Tibial nerve (tissue), 4 donors: ENCODE data around the gene ARID1B. TPM values are rescaled to one million over a fixed set of nuclear protein-coding genes. Genes with fewer than 3 reads are reported as not detected.

ENCODE experiments used
- DNase-seq, 2 donors: peaks; one replicate each; pipeline ENCODE4 v3.0.0-alpha.2; 2019; ENCODE audit warnings: low spot score in 2 of 2
- H3K27ac ChIP-seq, 4 donors: fragments of 200-600 bp; sonication (generic) in 3 of 4; one replicate each; pipeline ENCODE4 v1.5.1; 2017 to 2019; ENCODE audit warnings: mild to moderate bottlenecking in 1 of 4
- H3K27me3 ChIP-seq, 2 donors: fragments of 200-600 bp; sonication (generic) in 1 of 2; one replicate each; pipeline versions ENCODE4 v1.5.1 to v1.6.0; 2017 to 2019
- H3K36me3 ChIP-seq, 3 donors: fragments of 200-600 bp; sonication (generic); one replicate each; pipeline ENCODE4 v1.5.1; 2018 to 2019
- H3K4me1 ChIP-seq, 4 donors: fragments of 200-600 bp; sonication (generic) in 3 of 4; one replicate each; pipeline ENCODE4 v1.5.1; 2017 to 2019
- H3K4me3 ChIP-seq, 4 donors: fragments of 200-600 bp; sonication (generic) in 3 of 4; one replicate each; pipeline ENCODE4 v1.5.1; 2017 to 2019; ENCODE audit warnings: mild to moderate bottlenecking in 1 of 4, moderate library complexity in 1 of 4
- H3K9me3 ChIP-seq, 4 donors: fragments of 200-600 bp; sonication (generic) in 3 of 4; one replicate each; pipeline ENCODE4 v1.5.1; 2017 to 2019
- CTCF ChIP-seq, 5 experiments: fragments of 200-600 bp in 3 of 5; fragments of 450-650 bp in 2 of 5; sonication (generic) in 3 of 5; IDR thresholded peaks; one replicate each; pipeline ENCODE4 v1.5.1; 2016 to 2019; ENCODE audit warnings: antibody characterized with exemption in 5 of 5, mild to moderate bottlenecking in 3 of 5, moderate library complexity in 2 of 5
- EP300 ChIP-seq, 2 donors: sonication (generic); formaldehyde crosslinking; IDR thresholded peaks; one replicate each; pipeline ENCODE4 v1.6.1; 2017; ENCODE audit warnings: antibody characterized with exemption in 2 of 2, mild to moderate bottlenecking in 1 of 2
- POLR2A ChIP-seq, 2 donors: fragments of 450-650 bp; IDR thresholded peaks; one replicate each; pipeline ENCODE4 v1.6.1; 2017; ENCODE audit warnings: antibody characterized with exemption in 2 of 2, mild to moderate bottlenecking in 2 of 2, moderate library complexity in 2 of 2
- WGBS, 2 donors: methylation state at CpG; one replicate each; pipeline ENCODE4 v1.1.5; 2018; 5-methylcytosine and 5-hydroxymethylcytosine counted together
- total RNA-seq, 4 donors: library from RNA; depleted of rRNA; stranded (reverse); fragments of >200 nt; gene quantifications; one replicate each; pipeline ENCODE4 v1.1.0, GENCODE V29; 2016

ARID1B gene
- total RNA-seq, 4 donors from 2014 or later: 91.5 to 123 (median 110) TPM

- Histone ChIP-seq H3K27ac (no peak overlapping the region), H3K27me3 (no peaks in the 10 kb centered on the region), H3K36me3 (no peaks in the 10 kb centered on the region), H3K4me1 (peaks cover 0 to 10% (median 2%) of the 10 kb centered on the region in 4 donors), H3K9me3 (no peaks in the 10 kb centered on the region), H3K4me3 (no peak overlapping the region)
- 96 to 99% methylated on average over 6 of the region's 6 CpGs for WGBS, 2 donors
- no peak for DNase-seq
- TF ChIP-seq POLR2A (IDR thresholded peaks at IDR 0.05) (no peak), EP300 (IDR thresholded peaks at IDR 0.05) (no peak), CTCF (IDR thresholded peaks at IDR 0.05) (no peak)
Observed at GRCh38 chr6:157121897-157122296, 344.7 kb downstream of the ARID1B start.

GRCh38 chr6:157123234-157123633, 346.1 kb downstream of the ARID1B start:
- Histone ChIP-seq H3K4me1 (peaks cover 0 to 10% (median 2%) of the 10 kb centered on the region in 4 donors), H3K36me3 (no peaks in the 10 kb centered on the region), H3K27me3 (no peaks in the 10 kb centered on the region), H3K27ac (no peak overlapping the region), H3K4me3 (no peak overlapping the region), H3K9me3 (no peaks in the 10 kb centered on the region)
- TF ChIP-seq CTCF (IDR thresholded peaks at IDR 0.05) (no peak), EP300 (IDR thresholded peaks at IDR 0.05) (no peak), POLR2A (IDR thresholded peaks at IDR 0.05) (no peak)
- DNase-seq: no peak
- 92 to 95% methylated on average over 6 of the region's 6 CpGs for WGBS, 2 donors

GRCh38 chr6:157124485-157125254, 347.5 kb downstream of the ARID1B start:
- H3K36me3 ChIP-seq: no peaks in the 10 kb centered on the region
- H3K9me3 ChIP-seq: no peaks in the 10 kb centered on the region
- WGBS, 2 donors: 92 to 97% methylated on average over 5 of the region's 5 CpGs
- no peak overlapping the region for H3K4me3 ChIP-seq
- H3K27me3 ChIP-seq: no peaks in the 10 kb centered on the region
- no peak for TF ChIP-seq EP300 (IDR thresholded peaks at IDR 0.05)
- TF ChIP-seq POLR2A (IDR thresholded peaks at IDR 0.05): no peak
- no peak for TF ChIP-seq CTCF (IDR thresholded peaks at IDR 0.05)
- H3K4me1 ChIP-seq: peaks cover 0 to 15% (median 4%) of the 10 kb centered on the region in 4 donors
- DNase-seq: no peak
- H3K27ac ChIP-seq: no peak overlapping the region

- Histone ChIP-seq H3K36me3 (no peaks in the 10 kb centered on the region), H3K9me3 (no peaks in the 10 kb centered on the region), H3K4me1 (peaks cover 0 to 10% (median 4%) of the 10 kb centered on the region in 4 donors), H3K4me3 (no peak overlapping the region), H3K27ac (no peak overlapping the region), H3K27me3 (no peaks in the 10 kb centered on the region)
- no peak for TF ChIP-seq EP300 (IDR thresholded peaks at IDR 0.05)
- TF ChIP-seq POLR2A (IDR thresholded peaks at IDR 0.05): no peak
- TF ChIP-seq CTCF (IDR thresholded peaks at IDR 0.05): no peak
- DNase-seq: no peak
- 93% methylated on average over 7 of the region's 7 CpGs for WGBS, 2 donors
Observed at GRCh38 chr6:157125531-157125930, 348.4 kb downstream of the ARID1B start.
